ENCODE results near the gene DDX23.

Gene DDX23

GRCh38 chr12:48881686-48882314, 29.8 kb upstream of the DDX23 start:
- no peaks in the 10 kb centered on the region for H3K36me3 ChIP-seq (ENCODE audit: low read length)
- no peaks in the 10 kb centered on the region for H3K27me3 ChIP-seq (ENCODE audit: low read length)
- H3K27ac ChIP-seq (ENCODE audit: low read depth, low read length) = no peak overlapping the region
- no peaks in the 10 kb centered on the region for H3K79me2 ChIP-seq (ENCODE audit: insufficient read depth, low read length)
- no peak overlapping the region for H3K4me2 ChIP-seq (ENCODE audit: low read depth, low read length, poor library complexity, severe bottlenecking)
- no peak overlapping the region for H3K4me3 ChIP-seq (ENCODE audit: insufficient read depth, low read length, poor library complexity, severe bottlenecking)
- H3K9ac ChIP-seq (ENCODE audit: low read length) = no peak overlapping the region
- no peaks in the 10 kb centered on the region for H3K9me2 ChIP-seq (replicated peaks; ENCODE audit: insufficient read depth, low read length)
- no peaks in the 10 kb centered on the region for H3F3A ChIP-seq (ENCODE audit: insufficient read depth)
- no peaks in the 10 kb centered on the region for H4K20me1 ChIP-seq (ENCODE audit: low read depth, low read length)
- no peaks in the 10 kb centered on the region for H3K9me3 ChIP-seq (ENCODE audit: insufficient read depth, low read length)
- no peak overlapping the region for H2AFZ ChIP-seq (ENCODE audit: low read depth, low read length, severe bottlenecking)
- no peak for TF ChIP-seq CTCF (IDR thresholded peaks at IDR 0.05; ENCODE audit: insufficient read depth, low read length, poor library complexity, severe bottlenecking)
- no peak for TF ChIP-seq EZH2phosphoT487 (conservative IDR thresholded peaks at IDR 0.05; ENCODE audit: low read length)

GRCh38 chr12:48880647-48881046, 28.7 kb upstream of the DDX23 start:
- Histone ChIP-seq H3K9me2 (replicated peaks; ENCODE audit: insufficient read depth, low read length) (no peaks in the 10 kb centered on the region), H2AFZ (ENCODE audit: low read depth, low read length, severe bottlenecking) (no peak overlapping the region), H3K4me2 (ENCODE audit: low read depth, low read length, poor library complexity, severe bottlenecking) (no peak overlapping the region), H3K27me3 (ENCODE audit: low read length) (no peaks in the 10 kb centered on the region), H4K20me1 (ENCODE audit: low read depth, low read length) (no peaks in the 10 kb centered on the region), H3K9ac (ENCODE audit: low read length) (no peak overlapping the region), H3F3A (ENCODE audit: insufficient read depth) (no peaks in the 10 kb centered on the region), H3K27ac (ENCODE audit: low read depth, low read length) (no peak overlapping the region), H3K36me3 (ENCODE audit: low read length) (no peaks in the 10 kb centered on the region), H3K9me3 (ENCODE audit: insufficient read depth, low read length) (no peaks in the 10 kb centered on the region), H3K79me2 (ENCODE audit: insufficient read depth, low read length) (no peaks in the 10 kb centered on the region), H3K4me3 (ENCODE audit: insufficient read depth, low read length, poor library complexity, severe bottlenecking) (no peak overlapping the region)
- TF ChIP-seq EZH2phosphoT487 (conservative IDR thresholded peaks at IDR 0.05; ENCODE audit: low read length) (no peak), CTCF (IDR thresholded peaks at IDR 0.05; ENCODE audit: insufficient read depth, low read length, poor library complexity, severe bottlenecking) (no peak)

- Histone ChIP-seq H3K27ac (ENCODE audit: low read depth, low read length) (no peak overlapping the region), H3K4me2 (ENCODE audit: low read depth, low read length, poor library complexity, severe bottlenecking) (no peak overlapping the region), H3K79me2 (ENCODE audit: insufficient read depth, low read length) (no peaks in the 10 kb centered on the region), H3K36me3 (ENCODE audit: low read length) (no peaks in the 10 kb centered on the region), H2AFZ (ENCODE audit: low read depth, low read length, severe bottlenecking) (no peak overlapping the region), H3K4me3 (ENCODE audit: insufficient read depth, low read length, poor library complexity, severe bottlenecking) (no peak overlapping the region), H3K9me2 (replicated peaks; ENCODE audit: insufficient read depth, low read length) (no peaks in the 10 kb centered on the region), H4K20me1 (ENCODE audit: low read depth, low read length) (no peaks in the 10 kb centered on the region), H3F3A (ENCODE audit: insufficient read depth) (no peaks in the 10 kb centered on the region), H3K9ac (ENCODE audit: low read length) (no peak overlapping the region), H3K9me3 (ENCODE audit: insufficient read depth, low read length) (no peaks in the 10 kb centered on the region), H3K27me3 (ENCODE audit: low read length) (no peaks in the 10 kb centered on the region)
- TF ChIP-seq EZH2phosphoT487 (conservative IDR thresholded peaks at IDR 0.05; ENCODE audit: low read length) (no peak), CTCF (IDR thresholded peaks at IDR 0.05; ENCODE audit: insufficient read depth, low read length, poor library complexity, severe bottlenecking) (no peak)
These were observed 26.6 kb upstream of the DDX23 start for GRCh38 chr12:48878548-48878947.

Measured in SU-DHL-6 (cell line).